CD4-positive, alpha-beta T cell (primary cell): ENCODE data around the gene DDIAS. TPM values are rescaled to one million over a fixed set of nuclear protein-coding genes. Genes with fewer than 3 reads are reported as not detected.

Experiments used
- ATAC-seq: fragments of 200-7000 bp; cut with Tn5 transposase; one replicate; pipeline ENCODE4 v1.10.0; 2022; ENCODE audit warnings: mild to moderate bottlenecking; ENCODE audit not compliant: poor library complexity
- CTCF ChIA-PET: fragments of 350-600 bp; sonication (Branson Sonifier 250); formaldehyde crosslinking; loops from one replicate; lab custom pipeline; 2021; ENCODE audit warnings: antibody characterized with exemption, inconsistent platforms; lab: Charles Lee
- POLR2A ChIA-PET: fragments of 350-600 bp; sonication (Branson Sonifier 250); formaldehyde crosslinking; loops from one replicate; lab custom pipeline; 2021; ENCODE audit warnings: antibody characterized with exemption, inconsistent platforms; lab: Charles Lee
- DNase-seq, 14 experiments: peaks; one replicate each; pipeline ENCODE4 v3.0.0-alpha.2; 2013 to 2020; ENCODE audit warnings: mixed read lengths in 2 of 14
- H3K27ac ChIP-seq, 2 donors: one replicate each; pipeline versions ENCODE4 v1.5.1 to v1.7.0; 2013; ENCODE audit warnings: low read length in 2 of 2, low read depth in 1 of 2, mild to moderate bottlenecking in 1 of 2
- H3K27me3 ChIP-seq, 2 experiments: 1 replicate in 1 of 2; 2 replicates in 1 of 2; pipeline versions ENCODE4 v1.6.1 to v1.7.0; 2013; ENCODE audit warnings: low read length in 2 of 2, control low read depth in 1 of 2, mild to moderate bottlenecking in 1 of 2, moderate library complexity in 1 of 2; ENCODE audit not compliant: insufficient read depth in 2 of 2, control insufficient read depth in 1 of 2
- H3K36me3 ChIP-seq: one replicate; pipeline ENCODE4 v1.6.1; 2013; ENCODE audit warnings: low read length, control low read depth; ENCODE audit not compliant: insufficient read depth
- H3K4me1 ChIP-seq: one replicate; pipeline ENCODE4 v1.6.1; 2013; ENCODE audit warnings: low read length, control low read depth; ENCODE audit not compliant: insufficient read depth
- H3K4me3 ChIP-seq: one replicate; pipeline ENCODE4 v1.5.1; 2013; ENCODE audit warnings: mild to moderate bottlenecking, low read length, moderate library complexity
- H3K9me3 ChIP-seq, 2 experiments: 1 replicate in 1 of 2; 2 replicates in 1 of 2; pipeline versions ENCODE4 v1.6.1 to v1.7.0; 2013; ENCODE audit warnings: low read length in 2 of 2, mild to moderate bottlenecking in 2 of 2, control low read depth in 1 of 2, moderate library complexity in 1 of 2; ENCODE audit not compliant: control insufficient read depth in 1 of 2, insufficient read depth in 1 of 2
- H3K27ac Mint-ChIP-seq: one replicate; pipeline ENCODE4 v1.8.0; 2020; ENCODE audit warnings: mixed read lengths
- H3K27me3 Mint-ChIP-seq: one replicate; pipeline ENCODE4 v1.8.0; 2021; ENCODE audit warnings: mixed read lengths
- H3K36me3 Mint-ChIP-seq: one replicate; pipeline ENCODE4 v1.8.0; 2021; ENCODE audit warnings: low read depth, mixed read lengths
- H3K4me1 Mint-ChIP-seq: one replicate; pipeline ENCODE4 v1.8.0; 2021; ENCODE audit warnings: low read depth, mixed read lengths
- H3K4me3 Mint-ChIP-seq: one replicate; pipeline ENCODE4 v1.8.0; 2020; ENCODE audit warnings: mild to moderate bottlenecking, mixed read lengths
- H3K9me3 Mint-ChIP-seq: one replicate; pipeline ENCODE4 v1.8.0; 2020; ENCODE audit warnings: mixed read lengths
- CTCF ChIP-seq: fragments of 200-600 bp; IDR thresholded peaks from one replicate; pipeline ENCODE4 v1.8.0; 2022; ENCODE audit warnings: antibody characterized with exemption, mild to moderate bottlenecking
- intact Hi-C, 2 experiments: fragments of 100-400 bp; cut with DNase I in 1 of 2; cut with micrococcal nuclease in 1 of 2; formaldehyde crosslinking; loops; one replicate each; pipeline versions ENCODE4 v1.15.1 to v1.9.0; 2023 to 2025; cut with DNase I, micrococcal nuclease
- total RNA-seq, 174 experiments: library from RNA in 2 of 174; stranded (reverse) in 2 of 174; gene quantifications; one replicate each; pipeline ENCODE4 v1.2.3 and lab custom pipeline; 2021 to 2026

Gene DDIAS
- total RNA-seq, 2 experiments from 2014 or later: 0.59 to 0.85 TPM

GRCh38 chr11:82979824-82980223 lies 78.3 kb downstream of the DDIAS start:
- H3K27me3 ChIP-seq: no peaks in the 10 kb centered on the region
- H3K27me3 Mint-ChIP-seq: no peaks in the 10 kb centered on the region
- peaks cover 3% of the 10 kb centered on the region for H3K9me3 Mint-ChIP-seq
- CTCF ChIA-PET: no interaction called here
- H3K4me3 ChIP-seq: no peak overlapping the region
- no peak for TF ChIP-seq CTCF
- no peaks in the 10 kb centered on the region for H3K4me1 ChIP-seq
- peaks cover 36% of the 10 kb centered on the region for H3K36me3 Mint-ChIP-seq
- no peak overlapping the region for H3K4me3 Mint-ChIP-seq
- no peak overlapping the region for H3K27ac Mint-ChIP-seq
- POLR2A ChIA-PET: interaction anchor here (1.4 to 1.5 kb wide), 2 partner anchors 9 to 139 kb away, joined by 3 to 5 read pairs; no protein-coding TSS in a partner anchor
- no peaks in the 10 kb centered on the region for H3K9me3 ChIP-seq
- intact Hi-C loops: no loop called here
- DNase-seq: no peak
- no peak for ATAC-seq
- peaks cover 22% of the 10 kb centered on the region for H3K4me1 Mint-ChIP-seq
- no peak overlapping the region for H3K27ac ChIP-seq
- H3K36me3 ChIP-seq: peaks cover 3% of the 10 kb centered on the region

DNA sequence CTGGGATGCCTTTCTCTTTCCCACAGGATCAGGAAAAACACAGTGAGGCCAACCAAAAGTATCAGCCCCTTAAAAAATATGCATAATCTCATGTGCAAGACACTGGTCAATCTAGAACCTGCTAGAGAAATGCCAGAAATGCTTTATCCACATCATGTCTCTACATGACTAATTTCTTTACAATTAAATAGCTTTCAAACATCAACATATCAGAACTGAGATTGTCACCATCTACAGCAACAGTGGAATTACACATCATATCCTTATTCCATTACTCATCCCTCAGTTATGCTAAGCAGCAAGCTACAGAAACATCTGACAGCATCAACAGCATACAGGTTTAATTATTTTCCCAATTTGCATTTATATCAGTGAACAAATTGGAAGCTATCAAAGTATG lies 78.8 kb downstream of the DDIAS start:
- Mint-ChIP-seq H3K36me3 (peaks cover 41% of the 10 kb centered on the region), H3K27ac (no peak overlapping the region), H3K27me3 (no peaks in the 10 kb centered on the region), H3K4me1 (peaks cover 22% of the 10 kb centered on the region), H3K4me3 (no peak overlapping the region), H3K9me3 (peaks cover 3% of the 10 kb centered on the region)
- ChIA-PET POLR2A (interaction anchor here (1.4 to 1.5 kb wide), 2 partner anchors 9 to 138 kb away, joined by 3 to 5 read pairs; no protein-coding TSS in a partner anchor), CTCF (no interaction called here)
- H3K4me3 ChIP-seq: no peak overlapping the region
- ATAC-seq: no peak
- peaks cover 3% of the 10 kb centered on the region for H3K36me3 ChIP-seq
- H3K9me3 ChIP-seq: no peaks in the 10 kb centered on the region
- no peak overlapping the region for H3K27ac ChIP-seq
- DNase-seq: no peak
- intact Hi-C loops: no loop called here
- H3K27me3 ChIP-seq: no peaks in the 10 kb centered on the region
- TF ChIP-seq CTCF: no peak
- H3K4me1 ChIP-seq: no peaks in the 10 kb centered on the region

DNA sequence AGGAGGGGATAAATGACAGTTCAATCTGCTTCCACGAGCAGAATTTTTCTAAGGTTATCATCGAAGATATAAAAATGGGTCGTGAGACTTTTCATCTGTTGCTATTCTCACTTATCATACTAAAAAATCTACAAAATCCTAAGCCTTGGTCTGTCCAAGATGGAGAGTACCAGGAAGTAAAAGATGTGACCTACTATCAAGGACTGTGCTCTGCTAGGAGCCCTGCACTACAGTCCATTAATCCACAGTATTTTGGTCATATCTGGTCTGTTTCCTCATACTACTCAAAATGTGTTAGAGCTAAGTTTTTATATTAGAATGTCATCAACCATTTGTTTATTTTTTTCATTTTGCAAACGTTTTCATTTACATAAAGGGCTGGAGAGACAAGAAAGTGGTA lies 79.4 kb downstream of the DDIAS start:
- peaks cover 22% of the 10 kb centered on the region for H3K4me1 Mint-ChIP-seq
- intact Hi-C loops: no loop called here

More for the DNA sequence above, 79.4 kb downstream of the DDIAS start:
- H3K27me3 ChIP-seq: no peaks in the 10 kb centered on the region
- Mint-ChIP-seq H3K9me3 (peaks cover 3% of the 10 kb centered on the region), H3K36me3 (peaks cover 47% of the 10 kb centered on the region), H3K27me3 (no peaks in the 10 kb centered on the region), H3K27ac (no peak overlapping the region), H3K4me3 (no peak overlapping the region)
- ChIA-PET CTCF (no interaction called here), POLR2A (interaction anchor here (1.4 kb wide), 1 partner anchor 10 kb away, joined by 5 read pairs; no protein-coding TSS in a partner anchor)
- no peaks in the 10 kb centered on the region for H3K9me3 ChIP-seq
- H3K27ac ChIP-seq: no peak overlapping the region
- no peaks in the 10 kb centered on the region for H3K4me1 ChIP-seq
- ATAC-seq: no peak
- peaks cover 3% of the 10 kb centered on the region for H3K36me3 ChIP-seq
- DNase-seq: no peak
- H3K4me3 ChIP-seq: no peak overlapping the region
- TF ChIP-seq CTCF: no peak
